ENCODE measurements around the gene SLC27A6.

- TF ChIP-seq, protein P1, sequence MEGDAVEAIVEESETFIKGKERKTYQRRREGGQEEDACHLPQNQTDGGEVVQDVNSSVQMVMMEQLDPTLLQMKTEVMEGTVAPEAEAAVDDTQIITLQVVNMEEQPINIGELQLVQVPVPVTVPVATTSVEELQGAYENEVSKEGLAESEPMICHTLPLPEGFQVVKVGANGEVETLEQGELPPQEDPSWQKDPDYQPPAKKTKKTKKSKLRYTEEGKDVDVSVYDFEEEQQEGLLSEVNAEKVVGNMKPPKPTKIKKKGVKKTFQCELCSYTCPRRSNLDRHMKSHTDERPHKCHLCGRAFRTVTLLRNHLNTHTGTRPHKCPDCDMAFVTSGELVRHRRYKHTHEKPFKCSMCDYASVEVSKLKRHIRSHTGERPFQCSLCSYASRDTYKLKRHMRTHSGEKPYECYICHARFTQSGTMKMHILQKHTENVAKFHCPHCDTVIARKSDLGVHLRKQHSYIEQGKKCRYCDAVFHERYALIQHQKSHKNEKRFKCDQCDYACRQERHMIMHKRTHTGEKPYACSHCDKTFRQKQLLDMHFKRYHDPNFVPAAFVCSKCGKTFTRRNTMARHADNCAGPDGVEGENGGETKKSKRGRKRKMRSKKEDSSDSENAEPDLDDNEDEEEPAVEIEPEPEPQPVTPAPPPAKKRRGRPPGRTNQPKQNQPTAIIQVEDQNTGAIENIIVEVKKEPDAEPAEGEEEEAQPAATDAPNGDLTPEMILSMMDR (IDR thresholded peaks at IDR 0.05) = no peak
- TF ChIP-seq POLR2AphosphoS5 (IDR thresholded peaks at IDR 0.05; ENCODE audit: low read depth, low read length) (no peak), REST (IDR thresholded peaks at IDR 0.05; ENCODE audit: insufficient read depth in 1 of 2, low read depth in 2 of 2, low read length in 1 of 2) (no peak), SIN3A (IDR thresholded peaks at IDR 0.05; ENCODE audit: borderline replicate concordance, insufficient read depth, low read depth, low read length) (no peak)
These were observed 109.6 kb downstream of the SLC27A6 start for GRCh38 chr5:129074903-129075302.
